IPS-18c (cell line): ENCODE measurements around the gene HHIPL2.
"Not testable (repeated sequence)": the region's sequence is repeated elsewhere in the genome, so short reads cannot be mapped to it uniquely, and the experiment has no call there.

Experiments
- H3K4me3 ChIP-seq: 2 replicates; pipeline ENCODE4 v1.7.0; 2013; ENCODE audit warnings: low read depth, mild to moderate bottlenecking, low read length, moderate library complexity; ENCODE audit not compliant: insufficient read depth
- H3K9me3 ChIP-seq: one replicate; pipeline ENCODE4 v1.6.1; 2013; ENCODE audit warnings: mild to moderate bottlenecking, low read length, moderate library complexity; ENCODE audit not compliant: control insufficient read depth, insufficient read depth

HHIPL2 gene

DNA sequence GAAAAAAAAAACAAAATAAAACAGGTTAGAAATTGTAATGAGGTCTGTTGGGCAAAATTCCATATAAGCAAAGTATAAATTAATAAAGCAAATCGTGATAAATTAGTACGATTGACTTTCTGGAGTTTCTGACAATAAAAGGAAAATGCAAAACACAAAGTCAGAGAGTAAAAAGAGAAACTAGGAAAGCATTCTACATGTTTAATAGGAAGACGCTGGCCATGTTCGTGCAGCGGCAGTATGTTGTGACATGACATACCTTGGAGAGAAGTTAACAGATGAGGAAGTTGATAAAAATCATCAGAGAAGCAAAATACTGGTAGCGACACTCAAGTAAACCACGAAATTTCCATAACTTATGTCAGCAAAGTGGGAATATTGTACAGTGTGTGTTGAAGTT, 68.3 kb downstream of the HHIPL2 start:
- not testable (repeated sequence) for H3K9me3 ChIP-seq, H3K4me3 ChIP-seq

DNA sequence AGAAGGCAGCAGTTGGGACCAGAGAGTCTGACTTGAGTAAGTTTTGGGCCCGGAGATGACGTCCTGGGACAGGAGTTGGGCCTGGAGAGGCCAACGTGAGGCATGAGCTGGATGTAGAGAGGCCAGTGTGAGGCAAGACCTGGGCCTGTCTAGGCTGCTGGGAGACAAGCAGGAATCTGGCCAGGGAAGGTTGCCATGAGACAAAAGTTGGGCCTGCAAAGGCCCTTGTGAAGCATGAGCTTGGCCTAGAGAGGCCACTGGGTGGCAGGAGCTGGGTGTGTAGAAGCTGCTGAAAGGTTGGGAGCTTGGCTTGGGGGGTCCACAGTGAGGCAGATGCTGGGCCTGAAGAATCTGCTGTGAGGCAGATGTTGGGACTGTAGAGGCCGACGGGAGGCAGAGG, 71.5 kb downstream of the HHIPL2 start:
- H3K9me3 ChIP-seq, H3K4me3 ChIP-seq: not testable (repeated sequence)

DNA sequence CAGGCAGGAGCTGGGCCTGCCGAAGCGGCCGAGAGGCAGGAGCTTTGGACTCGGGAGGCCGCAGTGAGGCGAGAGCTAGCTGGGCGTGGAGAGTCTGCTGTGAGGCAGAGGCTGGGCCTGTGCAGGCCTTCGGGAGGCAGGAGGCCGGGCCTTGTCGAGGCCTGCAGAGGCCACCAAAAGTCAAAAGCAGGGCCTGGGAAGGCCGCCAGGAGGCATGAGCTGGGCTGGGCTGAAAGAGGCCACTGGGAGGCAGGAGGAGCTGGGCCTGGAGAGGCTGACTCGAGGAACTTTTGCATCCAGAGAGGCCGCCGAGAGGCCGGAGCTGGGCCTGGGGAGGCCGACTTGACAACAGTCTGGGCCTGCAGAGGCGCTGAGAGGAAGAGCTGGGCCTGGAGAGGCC, 74.2 kb downstream of the HHIPL2 start:
- H3K9me3 ChIP-seq, H3K4me3 ChIP-seq: not testable (repeated sequence)

DNA sequence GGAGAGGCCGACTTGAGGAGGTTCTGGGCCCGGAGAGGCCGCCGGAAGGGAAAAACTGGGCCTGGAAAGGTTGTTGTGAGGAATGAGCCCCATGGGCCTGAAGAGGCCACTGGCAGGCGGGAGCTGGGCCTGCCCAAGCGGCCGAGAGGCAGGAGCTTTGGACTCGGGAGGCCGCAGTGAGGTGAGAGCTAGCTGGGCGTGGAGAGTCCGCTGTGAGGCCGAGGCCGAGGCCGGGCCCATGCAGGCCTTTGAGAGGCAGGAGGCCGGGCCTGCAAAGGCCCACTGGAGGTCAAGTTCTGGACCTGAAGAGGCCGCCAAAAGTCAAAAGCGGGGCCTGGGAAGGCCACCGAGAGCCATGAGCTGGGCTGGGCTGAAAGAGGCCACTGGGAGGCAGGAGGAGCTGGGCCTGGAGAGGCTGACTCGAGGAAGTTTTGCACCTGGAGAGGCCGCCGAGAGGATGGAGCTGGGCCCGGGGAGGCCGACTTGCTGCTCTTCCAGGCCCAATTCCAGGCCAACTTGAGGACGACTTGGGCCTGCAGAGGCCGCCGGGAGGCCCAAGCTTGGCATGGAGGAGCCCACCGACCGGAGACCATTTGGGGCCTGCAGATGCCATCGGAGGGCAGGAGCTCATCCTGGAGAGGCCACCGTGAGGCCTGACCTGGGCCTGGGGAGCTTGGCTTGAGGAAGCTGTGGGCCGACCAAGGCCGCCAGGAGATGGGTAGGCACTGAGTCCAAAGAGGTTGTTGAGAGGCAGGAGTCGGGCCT, 74.9 kb downstream of the HHIPL2 start:
- H3K9me3 ChIP-seq, H3K4me3 ChIP-seq: not testable (repeated sequence)
